NOMO-1 (cell line): Measurements from ENCODE around the gene C1R.
"Not testable (repeated sequence)": the region's sequence is repeated elsewhere in the genome, so short reads cannot be mapped to it uniquely, and the experiment has no call there.

ENCODE experiments used
- DNase-seq, 2 experiments: peaks; one replicate each; lab custom pipeline; 2025; ENCODE audit not compliant: unreplicated experiment in 2 of 2; lab: John Stamatoyannopoulos, UW

Gene C1R

GRCh38 chr12:7039403-7039802 is 52.8 kb downstream of the C1R start:
- DNase-seq = no peak

GRCh38 chr12:7038591-7038990 is 53.7 kb downstream of the C1R start:
- DNase-seq = no peak

GRCh38 chr12:7037411-7037810 is 54.8 kb downstream of the C1R start:
- DNase-seq = not testable (repeated sequence)

- DNase-seq = peak in 1 of 2 experiments; percentile 39
Measured at GRCh38 chr12:7035463-7035862, 56.8 kb downstream of the C1R start.

GRCh38 chr12:7034464-7034863 is 57.8 kb downstream of the C1R start:
- no peak for DNase-seq

- no peak for DNase-seq
Measured at GRCh38 chr12:7032990-7033389, 59.3 kb downstream of the C1R start.

GRCh38 chr12:7031306-7031705 is 60.9 kb downstream of the C1R start:
- no peak for DNase-seq
